RWPE1 (cell line): ENCODE results near the gene TIMM29.
A peak's percentile ranks its signal among the peaks of the same experiment; 100 is the strongest.
"Not testable (repeated sequence)": the region's sequence is repeated elsewhere in the genome, so short reads cannot be mapped to it uniquely, and the experiment has no call there.

Source experiments
- CTCF ChIA-PET: fragments of 350-600 bp; sonication (Branson Sonifier 250); formaldehyde crosslinking; extraction: SDS; loops from one replicate; lab custom pipeline; 2021; lab: Yijun Ruan, JAX
- POLR2A ChIA-PET: fragments of 400-600 bp; formaldehyde crosslinking; extraction: SDS; loops from one replicate; lab custom pipeline; 2020; ENCODE audit warnings: antibody characterized with exemption; ENCODE audit not compliant: low non-redundant PET; lab: Yijun Ruan, JAX
- DNase-seq: peaks from one replicate; pipeline ENCODE4 v3.0.0; 2012; ENCODE audit warnings: low spot score
- H3K27ac ChIP-seq: fragments of 450-650 bp; 2 replicates; pipeline ENCODE4 v1.5.1; 2017
- CTCF ChIP-seq: fragments of 450-650 bp; conservative IDR thresholded peaks from 2 replicates; pipeline ENCODE4 v1.5.1; 2017; ENCODE audit warnings: low read depth, mild to moderate bottlenecking

The TIMM29 gene

GRCh38 chr19:10952809-10953208, 24.2 kb downstream of the TIMM29 start:
- H3K27ac ChIP-seq = peak overlapping the region; percentile 57
- TF ChIP-seq CTCF = no peak
- DNase-seq = peak; percentile 56
- ChIA-PET CTCF (interaction anchor here (1.3 to 3.2 kb wide), 2 partner anchors 11 to 16 kb away, joined by 3 to 19 read pairs; no protein-coding TSS in a partner anchor), POLR2A (no interaction called here)

DNA sequence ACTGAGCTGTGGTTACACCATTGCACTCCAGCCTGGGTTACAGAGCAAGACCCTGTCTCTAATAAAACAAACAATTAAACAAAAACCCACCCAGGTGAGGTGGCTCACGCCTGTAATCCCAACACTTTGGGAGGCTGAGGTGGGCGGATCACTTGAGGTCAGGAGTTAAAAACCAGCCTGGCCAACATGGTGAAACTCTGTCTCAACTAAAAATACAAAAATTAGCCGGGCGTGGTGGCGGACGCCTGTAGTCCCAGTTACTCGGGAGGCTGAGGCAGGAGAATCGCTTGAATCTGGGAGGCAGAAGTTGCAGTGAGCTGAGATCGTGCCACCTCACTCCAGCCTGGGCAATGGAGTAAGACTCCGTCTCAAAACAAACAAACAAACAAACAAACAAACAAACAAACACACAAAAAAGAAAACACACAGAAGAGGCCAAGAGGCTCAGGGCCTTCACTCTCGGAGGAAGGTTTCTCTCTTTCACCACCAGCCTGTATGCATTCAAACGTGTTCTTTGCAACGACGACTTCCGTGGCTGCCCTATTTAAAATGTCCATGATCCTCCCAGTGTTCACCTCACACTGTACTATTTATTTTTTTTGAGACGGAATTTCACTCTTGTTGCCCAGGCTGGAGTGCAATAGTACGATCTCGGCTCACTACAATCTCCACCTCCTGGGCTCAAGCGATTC, 30.8 kb downstream of the TIMM29 start:
- CTCF ChIA-PET = interaction anchor here (0.6 to 2.9 kb wide), 2 partner anchors 18 to 23 kb away, joined by 3 to 10 read pairs; no protein-coding TSS in a partner anchor
- POLR2A ChIA-PET, DNase-seq: not testable (repeated sequence)
- peak overlapping the region; percentile 90 for H3K27ac ChIP-seq

- peak; percentile 99 for DNase-seq
- peak within 1 kb of the TSS; percentile 90 for H3K27ac ChIP-seq
- no peak for TF ChIP-seq CTCF
- CTCF ChIA-PET = interaction anchor here (0.7 to 2.9 kb wide), 3 partner anchors 19 to 44 kb away, joined by 3 to 10 read pairs (median 5); no protein-coding TSS in a partner anchor
- POLR2A ChIA-PET = interaction anchor here (0.5 to 0.8 kb wide), 2 partner anchors 12 to 15 kb away, joined by 3 to 7 read pairs; no protein-coding TSS in a partner anchor
Observed at GRCh38 chr19:10960314-10961072, 31.9 kb downstream of the TIMM29 start, which contains the start of gene SMARCA4. SMARCA4 (plus strand) TSS chr19:10961030; CDS start chr19:10984152, 23,122 bp downstream.

DNA sequence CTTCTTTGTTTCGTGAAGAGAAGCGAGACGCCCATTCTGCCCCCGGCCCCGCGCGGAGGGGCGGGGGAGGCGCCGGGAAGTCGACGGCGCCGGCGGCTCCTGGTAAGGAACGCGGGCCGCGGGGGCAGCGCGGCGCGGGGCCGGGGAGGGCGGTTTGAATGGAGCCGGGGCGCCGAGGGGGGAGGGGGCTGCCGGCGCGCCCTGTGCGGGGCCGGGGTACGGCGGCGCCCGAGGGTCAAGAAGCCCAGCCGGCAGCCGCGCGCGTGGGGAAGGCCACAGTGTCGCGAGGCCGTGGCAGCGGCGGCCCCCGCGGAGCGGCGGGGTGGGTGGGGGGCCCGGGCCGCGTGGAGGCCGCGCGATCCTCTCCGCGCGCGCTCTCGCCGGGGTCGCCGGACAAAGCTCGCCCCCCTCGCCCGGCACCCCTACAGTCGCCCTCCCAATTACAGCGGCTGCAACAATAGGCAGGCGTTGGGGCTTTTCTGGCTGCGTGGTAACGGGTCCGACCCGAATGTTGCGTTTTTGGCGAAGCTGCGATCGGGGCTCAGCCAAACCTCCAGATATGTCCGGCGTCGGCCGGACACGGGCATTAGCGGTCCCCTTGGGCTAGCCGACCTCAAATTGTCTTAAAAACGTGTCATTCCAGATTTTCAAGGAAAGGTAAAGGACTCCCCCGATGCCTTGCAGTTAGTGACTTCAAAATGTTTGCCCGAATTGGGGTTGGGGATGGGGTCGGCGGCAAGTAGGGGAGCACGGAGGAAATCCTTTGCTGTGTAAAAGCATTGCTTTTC, 32.7 kb downstream of the TIMM29 start:
- POLR2A ChIA-PET = interaction anchor here (0.5 to 0.8 kb wide), 3 partner anchors 13 to 16 kb away, joined by 3 to 7 read pairs (median 6); no protein-coding TSS in a partner anchor
- H3K27ac ChIP-seq = peak overlapping the region; percentile 90
- DNase-seq = peak; percentile 40
- TF ChIP-seq CTCF = no peak
- CTCF ChIA-PET = interaction anchor here (0.5 to 1.1 kb wide), 2 partner anchors 20 to 24 kb away, joined by 3 to 5 read pairs; no protein-coding TSS in a partner anchor

DNA sequence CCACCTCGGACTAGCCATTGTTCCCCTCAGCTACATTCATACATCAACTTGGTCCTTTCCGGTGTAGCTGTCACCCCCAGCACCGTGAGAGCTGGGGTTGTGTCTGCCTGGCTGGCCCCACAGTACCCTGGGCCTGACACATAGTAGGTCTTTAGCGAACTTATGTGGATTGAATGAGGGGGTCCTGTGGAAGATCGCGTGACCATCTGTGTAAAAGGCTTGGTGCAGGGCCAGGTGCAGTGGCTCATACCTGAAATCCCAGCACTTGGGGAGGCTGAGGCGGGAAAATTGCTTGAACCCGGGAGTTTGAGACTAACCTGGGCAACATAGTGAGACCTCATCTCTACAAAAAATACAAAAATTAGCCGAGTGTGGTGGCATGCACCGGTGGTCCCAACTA, 34.3 kb downstream of the TIMM29 start:
- DNase-seq = no peak
- CTCF ChIA-PET = interaction anchor here (1.2 kb wide), 1 partner anchor 26 kb away, joined by 5 read pairs; no protein-coding TSS in a partner anchor
- TF ChIP-seq CTCF = no peak
- peak overlapping the region; percentile 46 for H3K27ac ChIP-seq
- POLR2A ChIA-PET = interaction anchor here (0.5 kb wide), 1 partner anchor 26 kb away, joined by 3 read pairs; no protein-coding TSS in a partner anchor

DNA sequence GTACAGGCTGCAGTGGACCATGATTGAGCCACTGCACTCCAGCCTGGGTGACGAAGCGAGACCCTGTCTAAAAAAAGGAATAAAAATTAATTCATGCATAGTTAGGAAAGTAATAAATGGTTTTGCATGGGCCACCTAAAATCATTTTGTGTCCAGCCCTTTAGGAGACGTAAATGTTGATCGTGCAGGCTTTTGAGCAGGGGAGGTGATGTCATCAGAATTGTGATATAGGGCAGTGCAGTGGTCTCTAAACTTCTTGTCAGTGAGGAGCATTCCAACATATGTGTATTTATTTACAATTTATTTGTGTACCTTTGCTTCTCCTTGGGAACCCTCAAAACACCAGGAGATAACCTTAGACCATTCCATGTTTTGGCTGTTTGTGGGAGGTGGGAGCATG, 35.3 kb downstream of the TIMM29 start:
- H3K27ac ChIP-seq = no peak overlapping the region; the same call in 1 of the 2 replicates
- POLR2A ChIA-PET = interaction anchor here (0.7 kb wide), 1 partner anchor 25 kb away, joined by 3 read pairs; no protein-coding TSS in a partner anchor
- no peak for TF ChIP-seq CTCF
- no peak for DNase-seq
- CTCF ChIA-PET = interaction anchor here (1.2 kb wide), 1 partner anchor 27 kb away, joined by 5 read pairs; no protein-coding TSS in a partner anchor
